Measurements from ENCODE around the gene ADGRL3.
"Not testable (repeated sequence)": the region's sequence is repeated elsewhere in the genome, so short reads cannot be mapped to it uniquely, and the experiment has no call there.

ADGRL3 gene

DNA sequence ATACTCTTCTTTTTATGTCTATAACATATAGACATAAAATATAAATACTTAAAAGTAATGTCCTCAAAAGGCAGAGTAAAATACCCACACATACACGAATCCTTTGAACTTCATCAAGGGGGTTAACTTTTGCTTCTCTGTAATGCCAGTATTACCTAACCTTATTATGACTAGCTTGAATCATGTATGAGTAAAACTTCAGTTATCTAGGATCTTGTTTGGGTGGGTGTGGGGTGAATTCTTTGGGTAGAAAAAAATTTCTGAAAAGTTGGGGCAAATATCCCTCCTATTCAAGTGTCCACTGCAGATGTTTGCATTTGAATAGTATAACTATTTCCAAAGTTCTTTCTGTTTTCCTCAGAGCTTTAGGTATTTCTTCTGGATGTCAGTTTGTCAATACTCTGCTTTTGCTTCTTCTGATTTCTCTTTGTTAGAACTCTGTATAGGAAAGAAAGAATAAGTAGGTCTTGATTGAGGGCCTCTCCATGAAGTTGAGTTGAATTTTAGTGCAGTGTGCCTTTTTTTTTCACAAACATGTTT, 173.8 kb downstream of the ADGRL3 start:
- DNase-seq: no peak

DNA sequence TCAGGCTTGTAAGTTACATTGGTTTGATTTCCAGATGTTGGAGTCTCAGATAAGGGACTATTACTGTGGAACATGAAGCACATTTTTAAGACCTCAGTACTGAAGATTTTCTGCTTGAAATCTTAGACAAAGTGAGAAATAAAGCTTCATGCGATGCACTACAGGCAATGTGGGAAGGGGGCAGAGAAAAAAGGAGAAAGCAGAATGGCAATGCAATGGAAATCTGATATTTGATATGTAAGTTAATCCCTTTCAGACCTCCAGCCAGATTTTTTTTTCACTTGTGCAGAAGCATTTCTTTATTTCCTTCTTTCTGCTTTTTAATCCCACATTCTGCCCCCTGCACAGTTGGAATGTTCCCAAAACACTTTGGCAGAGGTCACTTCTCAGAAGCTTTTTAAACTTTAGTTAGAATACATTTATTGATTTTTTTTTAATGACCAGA, 174.3 kb downstream of the ADGRL3 start:
- DNase-seq: no peak

DNA sequence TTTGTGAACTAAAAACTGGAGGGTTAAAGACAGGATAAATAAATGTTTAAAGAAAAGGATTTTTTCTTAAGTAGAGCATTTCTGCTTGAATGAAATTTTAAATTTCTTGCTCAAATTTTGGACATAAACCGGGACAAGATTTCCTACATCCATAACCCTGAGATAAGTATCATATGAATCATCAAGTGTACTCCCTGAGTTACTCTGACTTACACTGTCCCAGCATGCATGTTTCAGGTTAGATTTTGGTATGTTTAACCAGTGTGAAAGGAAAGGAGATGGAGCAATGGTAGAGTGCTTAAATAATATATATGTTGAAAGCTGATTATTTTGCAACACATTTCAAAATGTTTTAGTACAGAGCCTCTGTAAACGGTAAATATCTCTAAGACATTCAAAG, 175.2 kb downstream of the ADGRL3 start:
- no peak for DNase-seq

DNA sequence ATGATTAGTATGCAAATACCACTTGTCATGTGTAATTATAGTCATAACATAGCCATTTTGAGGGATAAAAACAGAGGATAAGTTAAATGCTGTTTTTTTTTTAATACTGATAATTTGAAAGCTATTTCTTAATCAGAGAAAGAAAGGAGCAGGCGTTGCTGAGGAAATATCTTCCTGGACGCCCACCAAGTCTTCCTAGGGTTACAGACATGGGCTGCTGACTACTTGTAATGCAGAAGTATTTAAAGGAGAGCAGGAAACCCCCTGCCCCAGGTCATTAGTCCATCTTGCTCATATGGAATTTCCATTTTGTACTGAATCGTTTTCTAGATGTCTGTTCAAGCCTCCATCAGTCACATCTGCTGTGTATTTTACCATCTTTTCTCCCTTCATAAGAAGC, 176.2 kb downstream of the ADGRL3 start:
- no peak for DNase-seq

DNA sequence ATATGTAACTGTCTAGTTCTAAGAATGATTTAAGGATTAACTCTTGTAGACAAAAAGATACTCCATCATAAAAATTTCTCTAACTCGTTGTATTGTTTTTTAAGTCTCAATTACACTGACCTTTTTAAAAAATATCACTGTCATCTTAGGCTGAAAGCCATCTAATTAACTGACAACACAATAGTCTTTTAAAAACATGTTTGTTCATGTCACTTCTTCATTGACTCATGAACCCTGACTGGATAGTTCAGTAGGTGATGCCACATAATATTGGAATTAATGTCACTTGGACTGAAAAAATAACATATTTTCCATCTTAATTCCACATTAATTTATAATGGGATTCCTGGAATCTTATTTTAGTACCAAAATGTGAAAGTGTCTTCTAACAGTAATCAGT, 179.3 kb downstream of the ADGRL3 start:
- no peak for DNase-seq

DNA sequence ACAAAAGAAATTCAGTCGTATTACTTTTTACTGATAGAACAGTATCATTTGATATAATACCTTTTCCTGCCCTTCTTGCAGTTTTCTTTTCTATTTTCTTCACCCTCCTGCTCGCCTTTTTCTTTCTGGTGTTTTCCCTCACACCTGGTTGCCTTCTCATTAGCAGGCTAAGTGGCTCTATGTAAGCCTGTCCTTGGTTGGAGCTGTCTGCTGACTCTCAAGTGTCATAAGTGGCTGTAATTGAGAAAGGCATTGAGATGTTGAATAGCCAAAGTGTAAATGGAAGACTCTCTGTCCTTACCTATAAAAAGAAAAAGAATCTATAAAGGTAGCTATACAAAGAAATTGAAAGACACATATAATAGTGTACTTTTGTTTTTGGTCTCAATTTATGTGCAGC, 180.7 kb downstream of the ADGRL3 start:
- no peak for DNase-seq

DNA sequence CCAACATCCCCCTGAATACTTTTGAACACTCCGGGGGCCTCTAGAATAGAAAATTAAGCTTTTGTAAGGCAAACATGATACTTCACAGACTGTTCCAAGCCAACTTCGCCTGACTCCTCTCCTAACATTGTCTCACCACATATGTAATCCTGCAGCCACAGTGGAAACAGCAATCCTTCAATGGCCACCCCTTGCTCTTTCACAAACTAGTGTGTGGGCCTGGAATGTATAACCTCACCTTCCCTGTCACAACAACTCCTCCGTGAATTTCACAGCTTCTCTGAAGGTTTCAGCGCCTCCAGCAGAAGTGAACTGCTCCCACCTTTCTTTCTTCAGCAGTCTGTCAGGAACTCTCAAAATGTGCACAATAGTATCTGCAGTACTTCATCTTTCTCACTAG, 185.1 kb downstream of the ADGRL3 start:
- no peak for DNase-seq

DNA sequence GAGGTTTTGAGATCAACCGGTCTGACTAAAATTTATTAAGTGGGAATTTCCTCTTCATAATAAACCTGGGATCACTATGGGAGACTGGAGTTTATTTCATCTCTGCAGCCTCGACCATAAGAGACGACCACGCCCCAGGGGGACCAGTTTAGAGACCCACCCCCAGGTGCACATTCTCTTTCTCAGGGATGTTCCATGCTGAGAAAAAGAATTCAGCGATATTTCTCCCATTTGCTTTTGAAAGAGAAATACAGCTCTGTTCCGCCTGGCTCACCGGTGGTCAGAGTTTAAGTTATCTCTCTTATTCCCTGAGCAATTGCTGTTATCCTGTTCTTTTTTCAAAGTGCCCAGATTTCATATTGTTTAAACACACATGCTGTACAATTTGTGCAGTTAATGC, 187.2 kb downstream of the ADGRL3 start:
- not testable (repeated sequence) for DNase-seq

DNA sequence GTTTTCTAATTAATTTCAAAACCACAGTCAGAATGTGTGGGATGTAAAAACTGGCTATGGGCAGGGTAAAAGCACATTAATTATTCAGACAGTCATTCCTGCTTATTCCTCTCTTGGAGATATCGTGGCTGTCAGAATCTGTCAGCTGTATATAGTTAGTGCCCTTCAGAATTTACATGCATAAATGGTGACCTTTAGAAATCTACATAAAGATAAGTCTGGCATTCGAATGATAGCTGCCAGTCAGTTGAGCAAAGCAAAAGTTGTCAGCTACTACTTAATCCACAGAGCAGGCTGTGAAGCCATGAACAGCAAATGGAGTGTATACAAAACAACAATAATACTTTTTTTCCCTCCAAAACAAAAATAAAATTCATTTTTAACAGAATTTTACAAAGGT, 189.5 kb downstream of the ADGRL3 start:
- no peak for DNase-seq

DNA sequence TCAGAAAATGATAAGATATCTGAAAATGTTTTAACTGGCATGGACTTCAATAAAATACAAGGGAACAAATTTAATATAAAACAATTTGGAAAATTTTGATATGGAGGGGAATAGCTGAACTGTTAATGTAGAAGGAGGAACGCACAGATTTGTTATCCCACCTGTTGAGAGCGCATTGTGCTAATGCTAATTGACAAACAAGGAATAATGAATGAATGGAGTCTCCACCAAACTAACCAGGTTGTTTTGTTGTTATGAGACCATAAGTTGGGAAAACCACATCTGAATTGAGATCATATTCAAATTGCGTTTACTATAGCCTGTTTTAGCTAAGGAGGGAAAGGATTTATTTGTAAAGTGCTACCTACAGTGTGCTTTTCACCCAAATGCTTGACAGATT, 195.6 kb downstream of the ADGRL3 start:
- DNase-seq: no peak

DNA sequence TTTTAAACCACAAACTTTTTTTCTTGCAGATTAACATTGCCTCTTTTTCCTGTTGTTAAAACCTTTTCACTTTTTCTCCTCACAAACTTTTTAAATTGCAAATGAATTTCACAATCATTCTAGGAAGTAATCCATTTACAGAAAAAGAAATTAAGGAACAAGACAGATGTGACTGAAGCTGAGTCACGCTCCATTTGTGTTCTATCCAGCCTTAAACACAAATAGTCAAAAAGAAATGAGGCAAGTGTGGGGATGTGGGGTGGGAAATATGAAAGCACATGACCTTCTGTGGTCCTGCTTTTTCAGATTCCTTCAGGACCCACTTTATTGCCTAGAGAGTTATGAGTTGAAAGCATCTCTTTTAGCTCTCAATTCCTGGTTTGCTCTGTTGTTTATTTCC, 197.0 kb downstream of the ADGRL3 start:
- DNase-seq: no peak

DNA sequence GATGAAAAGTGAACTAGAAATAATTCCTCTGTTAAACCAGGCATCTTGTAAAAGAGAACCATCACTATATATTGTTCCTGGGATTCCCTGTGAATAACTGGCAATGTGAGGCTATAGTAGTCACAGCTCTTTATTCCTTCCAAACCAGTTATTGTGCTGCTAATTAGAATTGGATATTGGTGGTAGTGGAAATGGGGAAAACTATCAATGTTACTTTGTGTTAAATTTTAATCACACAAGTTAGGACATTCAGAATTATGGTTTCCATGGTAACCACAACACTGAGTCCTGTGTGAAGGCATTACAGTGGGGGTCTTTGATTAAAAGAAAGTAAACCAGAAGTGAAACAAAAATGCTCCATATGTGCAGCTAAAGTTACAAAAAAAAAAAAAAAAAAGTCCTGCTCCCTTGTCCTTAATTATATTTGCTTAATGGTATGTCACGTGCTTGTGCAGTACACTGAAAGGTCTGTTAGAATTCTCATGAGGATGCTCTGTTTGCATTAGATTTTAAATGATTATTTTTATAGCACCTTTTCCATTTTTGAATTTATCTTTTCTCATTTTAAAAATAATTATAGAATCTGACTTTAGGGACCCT, 200.4 kb downstream of the ADGRL3 start:
- no peak for DNase-seq

DNA sequence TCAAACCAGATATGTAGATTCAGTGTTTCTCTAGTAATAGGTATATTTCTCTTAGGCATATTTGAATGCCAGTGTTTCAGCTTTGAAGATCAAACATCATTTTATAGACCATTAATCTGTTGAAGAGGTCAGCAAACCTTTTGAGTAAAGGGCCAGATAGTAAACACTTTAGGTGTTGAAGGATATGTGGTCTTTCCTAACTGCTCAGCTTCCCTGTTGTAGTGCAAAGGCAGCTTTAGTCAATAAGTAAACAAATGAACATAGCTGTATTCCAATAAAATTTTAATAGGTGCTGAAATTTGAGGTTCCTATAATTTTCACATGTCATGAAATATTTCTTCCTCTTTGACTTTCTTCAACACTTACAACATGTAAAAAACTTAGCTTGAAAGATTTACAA, 201.6 kb downstream of the ADGRL3 start:
- DNase-seq: no peak

DNA sequence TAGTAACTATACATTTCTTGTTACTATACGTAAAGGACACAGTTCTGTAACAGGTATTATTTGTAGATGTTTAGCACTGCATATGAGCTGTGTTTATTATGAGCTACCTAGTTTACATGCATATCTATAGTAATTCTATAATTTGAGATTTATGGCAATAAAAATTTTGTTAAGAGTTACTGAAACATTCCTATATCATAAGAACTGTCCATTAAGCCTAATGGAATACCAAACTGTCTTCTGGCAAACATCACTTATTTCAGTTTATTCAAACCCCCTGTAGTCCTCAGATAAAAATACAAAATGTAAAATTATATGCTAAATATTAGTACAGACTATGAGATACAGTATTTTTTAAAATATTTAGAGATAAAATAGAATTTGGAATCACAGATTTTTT, 205.2 kb downstream of the ADGRL3 start:
- DNase-seq: no peak

DNA sequence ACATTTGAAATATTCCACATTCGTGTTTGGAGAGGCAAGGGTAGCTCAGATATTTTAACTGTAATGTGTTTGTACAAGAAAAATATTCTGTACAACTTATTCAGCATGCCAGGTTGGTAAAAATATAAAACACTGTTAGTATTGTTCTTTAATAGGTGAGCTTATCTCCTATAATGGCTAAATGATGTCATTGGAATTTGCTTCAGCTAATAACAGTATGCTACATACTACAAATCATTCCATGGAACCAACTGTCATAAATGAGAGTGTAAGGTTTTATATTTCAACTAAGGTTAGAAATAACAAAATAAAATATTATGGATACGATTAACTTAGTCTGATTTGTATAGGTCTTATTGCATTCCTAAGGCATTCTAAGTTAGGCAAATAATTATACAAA, 206.6 kb downstream of the ADGRL3 start:
- no peak for DNase-seq

DNA sequence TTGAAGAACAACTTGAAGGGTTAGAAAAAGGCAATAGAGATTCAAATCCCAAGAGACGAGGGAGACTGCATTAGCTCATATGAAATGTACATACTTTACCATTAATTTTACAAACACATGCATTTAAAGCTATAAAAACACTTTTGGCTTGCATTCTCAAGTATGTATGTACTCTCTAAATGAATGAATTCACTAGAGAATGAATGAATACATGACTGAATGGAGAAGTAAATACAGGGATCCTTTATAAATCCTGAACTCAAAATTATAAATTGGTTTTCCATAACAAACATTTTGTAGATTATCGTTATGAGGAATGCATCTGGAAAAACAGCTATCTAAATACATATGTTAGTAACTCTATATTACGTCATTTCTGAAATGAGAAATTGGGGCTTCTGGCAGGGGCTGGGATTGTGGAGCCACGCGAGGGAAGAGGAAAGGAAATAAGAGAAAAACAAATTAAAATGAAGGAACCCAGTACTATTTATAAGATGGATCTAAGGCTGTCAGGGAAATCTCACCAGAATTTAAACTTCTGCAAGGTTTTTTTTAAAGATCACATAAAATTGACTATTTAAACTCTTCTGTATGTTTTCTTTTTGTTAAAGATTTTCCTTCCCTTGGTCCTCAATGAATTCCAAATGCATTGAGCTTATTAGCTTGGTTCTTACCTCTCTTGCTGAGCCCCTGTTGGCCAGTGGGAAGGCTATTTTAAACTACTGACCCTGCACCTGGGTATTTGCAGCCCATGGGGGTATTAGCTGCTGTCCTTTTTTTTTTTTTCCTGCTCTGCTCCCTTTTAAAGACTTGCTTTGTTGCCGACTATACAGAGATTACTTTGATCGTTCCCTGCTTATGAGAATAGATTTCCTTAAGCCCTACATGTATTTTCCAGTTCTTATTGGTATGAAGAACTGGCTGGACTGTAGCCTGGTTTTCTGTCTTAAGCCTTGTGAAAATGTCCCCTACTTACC, 207.8 kb downstream of the ADGRL3 start:
- no peak for DNase-seq

DNA sequence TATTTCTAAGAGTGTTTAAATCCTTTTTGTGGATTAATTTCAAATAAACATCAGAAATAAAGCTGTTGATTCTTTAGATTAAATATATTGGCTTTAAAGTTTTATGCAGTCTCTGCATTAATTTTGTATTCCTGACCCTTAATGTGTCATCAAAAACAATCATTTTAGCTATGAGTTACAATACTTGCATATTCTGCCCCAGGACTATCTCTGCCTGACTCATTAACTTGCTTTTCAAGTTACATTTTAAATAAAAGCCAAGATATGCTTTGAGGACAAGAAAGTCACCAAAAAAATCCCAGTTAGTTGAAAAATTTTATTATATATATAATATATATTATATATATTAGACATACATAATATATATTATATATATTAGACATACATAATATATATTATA, 208.7 kb downstream of the ADGRL3 start:
- DNase-seq: no peak

DNA sequence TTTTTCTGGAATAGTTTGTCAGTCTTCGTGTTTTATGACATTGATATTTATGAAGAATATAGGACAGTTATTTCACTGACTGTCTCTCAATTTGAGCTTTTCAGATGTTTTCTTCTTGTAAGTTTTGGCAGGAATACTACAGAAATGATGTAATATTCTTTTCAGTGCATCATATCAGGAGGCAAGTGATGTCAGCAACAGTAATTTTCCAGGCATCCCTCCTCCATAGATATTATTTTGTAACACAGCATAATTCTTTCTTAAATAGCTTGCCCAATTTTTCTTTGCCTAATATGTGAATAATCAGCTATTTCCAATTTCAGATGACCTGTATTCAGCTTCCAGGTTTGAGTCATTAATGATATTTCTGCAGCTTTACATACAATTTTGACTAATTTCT, 211.1 kb downstream of the ADGRL3 start:
- DNase-seq: no peak

DNA sequence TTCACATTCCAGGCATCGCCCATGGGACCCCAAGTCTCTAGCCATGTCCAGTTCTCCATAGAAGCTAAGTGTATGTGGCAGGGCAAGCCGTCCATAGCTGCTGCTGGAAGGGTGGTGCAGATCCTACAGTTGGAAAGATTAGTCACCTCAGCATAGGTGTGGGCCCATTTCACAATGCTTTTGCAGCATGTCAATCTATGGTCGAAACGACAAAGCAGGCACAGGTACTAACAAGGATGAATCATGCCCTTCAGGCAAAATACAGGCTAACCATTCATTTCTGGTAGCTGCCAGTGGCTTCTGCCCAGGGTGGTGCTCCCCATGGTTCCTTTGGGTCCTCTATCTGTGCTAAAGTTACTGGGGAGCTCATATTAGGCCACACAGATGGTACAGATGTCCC, 225.2 kb downstream of the ADGRL3 start:
- DNase-seq: no peak

DNA sequence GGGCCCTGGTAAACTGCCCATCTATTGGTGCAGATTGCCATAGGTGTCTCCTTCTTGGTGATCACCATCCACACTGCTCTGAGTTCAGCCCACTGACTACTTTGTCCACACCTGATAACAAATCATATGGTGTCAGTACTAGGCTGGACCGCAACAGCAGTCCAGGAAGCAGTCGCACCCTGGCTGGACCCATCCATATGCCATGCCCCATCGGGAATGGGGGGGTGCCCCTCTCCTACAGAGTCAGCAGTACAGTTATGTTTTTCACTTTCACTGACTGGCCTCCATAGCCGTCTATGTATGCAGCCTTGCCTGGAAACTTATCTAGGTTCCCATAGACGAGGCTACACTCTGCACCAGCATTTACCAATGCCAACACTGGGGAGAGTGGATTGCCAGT, 226.1 kb downstream of the ADGRL3 start:
- no peak for DNase-seq

DNA sequence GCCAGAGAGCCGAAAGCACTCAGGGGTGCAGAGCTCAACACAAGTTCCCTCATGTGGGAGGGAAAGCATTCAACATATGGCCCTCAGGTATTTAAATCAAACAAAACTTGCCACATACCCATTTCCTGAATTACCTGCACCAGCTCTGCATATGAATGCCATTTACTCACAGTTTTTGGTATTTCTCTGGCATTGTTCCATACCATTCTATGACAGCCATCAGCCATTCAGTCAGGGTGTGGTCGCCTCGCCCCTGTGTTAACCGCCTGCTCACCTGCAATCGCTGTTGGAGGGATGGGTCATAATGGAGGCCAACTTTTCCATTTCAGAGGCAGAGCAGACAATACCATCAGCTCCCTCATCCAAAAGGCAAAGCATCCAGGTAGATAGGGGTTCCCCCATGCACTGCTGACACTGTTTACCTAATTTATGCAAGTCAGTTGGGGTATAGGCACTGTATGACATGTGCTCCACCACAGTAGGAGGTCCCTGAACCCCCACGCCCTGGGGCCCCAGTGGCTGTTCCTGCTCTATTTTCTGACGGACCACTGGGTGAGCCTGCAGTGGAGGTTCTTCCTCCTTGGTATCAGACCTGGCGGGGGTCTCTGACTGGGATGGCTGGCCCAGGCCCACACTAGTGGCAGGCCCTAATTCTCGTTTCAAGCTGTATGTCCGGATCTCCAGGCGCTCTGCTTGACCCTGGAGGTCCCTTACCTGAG, 227.1 kb downstream of the ADGRL3 start:
- DNase-seq: no peak

DNA sequence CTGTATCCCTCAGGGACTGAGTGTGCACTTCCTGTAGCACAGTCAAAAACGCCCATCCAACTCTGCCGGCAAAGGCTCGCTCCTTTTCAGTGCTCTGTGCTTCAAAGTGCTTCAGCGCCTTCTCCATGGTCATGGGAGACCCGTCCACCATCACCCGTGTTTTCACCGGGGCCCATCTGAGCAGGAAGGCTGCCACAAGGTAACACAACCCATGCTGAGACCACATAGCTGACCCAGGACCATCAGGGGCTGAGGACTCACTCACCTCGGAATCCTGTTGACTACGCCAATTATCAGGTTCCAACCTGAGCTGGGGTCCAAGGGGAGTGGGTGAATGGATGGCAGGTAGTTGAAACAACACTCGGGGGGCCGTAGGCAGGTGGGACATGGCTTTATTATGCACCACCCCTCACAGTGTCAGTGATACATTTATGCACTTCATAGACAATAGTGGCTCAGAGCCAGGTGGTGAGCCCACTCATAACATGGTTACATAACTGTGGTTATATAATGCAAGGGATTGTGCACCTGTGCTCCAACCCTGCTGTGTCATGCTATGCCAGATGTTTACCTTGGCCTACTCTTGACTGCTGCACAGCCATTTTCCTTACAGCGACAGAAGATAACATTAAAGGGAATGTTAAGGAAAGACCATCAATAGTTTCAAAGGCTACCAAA, 227.8 kb downstream of the ADGRL3 start:
- no peak for DNase-seq

DNA sequence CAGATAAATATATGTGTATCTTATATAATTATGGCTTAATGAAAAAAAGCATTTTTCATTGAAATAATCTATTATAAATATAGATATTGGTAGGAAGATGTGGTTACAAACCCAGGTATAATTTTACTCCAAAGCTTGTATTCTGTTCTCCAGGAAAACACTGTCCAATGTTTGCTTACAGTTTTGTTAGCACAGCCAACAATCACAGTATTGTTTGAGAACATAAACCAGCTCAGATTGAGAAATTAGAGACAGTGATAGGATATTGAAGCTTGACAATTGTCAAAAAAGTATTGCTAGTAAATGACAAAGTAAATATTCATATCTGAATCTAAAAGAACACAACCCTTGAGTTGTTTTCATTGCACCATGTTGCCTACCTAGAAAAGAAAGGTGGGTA, 228.8 kb downstream of the ADGRL3 start:
- no peak for DNase-seq
